ENCODE results near the gene PARD6B.

DNA sequence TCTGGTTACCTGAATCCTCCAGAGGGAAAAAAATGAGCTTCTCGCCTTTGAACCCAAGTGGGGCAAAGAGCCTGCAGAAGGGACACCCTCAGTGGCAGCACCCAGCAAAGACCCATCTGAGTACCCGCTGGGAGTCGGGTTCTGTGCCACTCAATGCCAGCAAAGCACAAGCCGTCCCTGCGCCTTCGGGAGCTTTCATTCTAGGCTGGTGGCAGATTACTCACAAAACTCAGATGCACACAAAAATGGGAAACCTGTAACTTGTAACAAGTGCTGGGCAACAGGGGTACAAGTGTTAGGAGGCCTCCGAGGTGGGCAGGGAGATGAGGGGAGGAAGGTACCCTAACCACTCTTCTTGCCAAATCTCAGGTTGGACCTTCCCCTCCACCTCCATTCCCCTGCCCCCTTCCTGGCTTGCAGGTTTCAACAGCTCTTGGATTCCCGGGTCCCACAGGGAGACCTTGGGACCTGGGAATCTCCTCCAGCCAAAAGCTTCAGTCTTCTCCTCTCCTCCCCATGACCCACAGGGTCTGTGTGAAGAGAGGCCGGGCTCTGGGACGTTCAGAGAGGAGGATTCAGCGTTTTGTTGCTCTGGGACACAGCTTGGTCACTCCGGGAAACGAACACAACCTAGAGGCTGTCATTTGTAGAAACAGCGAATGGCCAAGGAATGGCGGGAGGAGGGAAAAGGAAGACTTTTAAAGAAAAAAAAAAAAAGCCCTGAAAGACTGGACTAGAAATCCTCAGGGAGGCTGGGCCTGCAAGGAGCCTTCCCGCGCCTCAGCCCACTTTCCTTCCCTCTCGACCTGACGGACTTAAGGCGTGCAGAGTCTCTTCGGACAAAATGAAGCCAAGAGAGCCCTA is 1.2 kb upstream of the PARD6B start:
- TF ChIP-seq POLR2A (IDR thresholded peaks at IDR 0.05; ENCODE audit: low read depth, low read length) (no peak), POLR2AphosphoS5 (IDR thresholded peaks at IDR 0.05; ENCODE audit: low read depth, low read length) (no peak)

All from GM12892 (cell line).